HepG2 (cell line): Measurements from ENCODE around the gene SNF8. TPM values are rescaled to one million over a fixed set of nuclear protein-coding genes. Genes with fewer than 3 reads are reported as not detected.

Experiments
- ARNT2 ChIP-seq: sonication (generic); formaldehyde crosslinking; IDR thresholded peaks from 2 replicates; pipeline ENCODE4 v1.8.0; 2022; ENCODE audit warnings: mild to moderate bottlenecking, low read depth, missing genetic modification reagents, moderate library complexity
- CENPX ChIP-seq: sonication (generic); formaldehyde crosslinking; IDR thresholded peaks from 2 replicates; pipeline ENCODE4 v1.9.0; 2021; ENCODE audit warnings: mild to moderate bottlenecking, missing genetic modification reagents, moderate library complexity
- ELF3 ChIP-seq: IDR thresholded peaks from 2 replicates; pipeline ENCODE4 v1.6.1; 2016; ENCODE audit warnings: missing genetic modification reagents, missing compliant biosample characterization
- FOXA1 ChIP-seq, 2 experiments: fragments of 450-650 bp in 1 of 2; sonication (generic) in 1 of 2; formaldehyde crosslinking in 1 of 2; IDR thresholded peaks; 2 replicates each; pipeline versions ENCODE4 v1.4.0 to v1.6.1; 2016 to 2020; ENCODE audit warnings: missing genetic modification reagents in 1 of 2
- GATAD2A ChIP-seq: IDR thresholded peaks from 2 replicates; pipeline ENCODE4 v1.6.1; 2016
- KDM2A ChIP-seq: sonication (generic); formaldehyde crosslinking; IDR thresholded peaks from 2 replicates; pipeline ENCODE4 v1.4.0; 2020; ENCODE audit warnings: low read depth, missing genetic modification reagents, borderline replicate concordance
- MBNL3 ChIP-seq: fragments of 250-450 bp; sonication (Bioruptor Pico); conservative IDR thresholded peaks from 2 replicates; pipeline ENCODE4 v1.8.0; 2022; ENCODE audit warnings: mild to moderate bottlenecking, inconsistent platforms
- NCOA2 ChIP-seq: sonication (generic); formaldehyde crosslinking; IDR thresholded peaks from 2 replicates; pipeline ENCODE4 v1.8.0; 2022; ENCODE audit warnings: inconsistent platforms
- NRL ChIP-seq: sonication (generic); formaldehyde crosslinking; IDR thresholded peaks from 2 replicates; pipeline ENCODE4 v1.5.0; 2020; ENCODE audit warnings: missing genetic modification reagents, mild to moderate bottlenecking, moderate library complexity, borderline replicate concordance
- PATZ1 ChIP-seq: sonication (generic); formaldehyde crosslinking; IDR thresholded peaks from 2 replicates; pipeline ENCODE4 v1.4.0; 2020; ENCODE audit warnings: missing genetic modification reagents
- PPARG ChIP-seq: conservative IDR thresholded peaks from 2 replicates; pipeline ENCODE4 v1.6.1; 2016; ENCODE audit warnings: missing biosample characterization, missing genetic modification reagents
- SPEN ChIP-seq: sonication (generic); formaldehyde crosslinking; IDR thresholded peaks from 2 replicates; pipeline ENCODE4 v1.5.1; 2020; ENCODE audit warnings: low read depth, mild to moderate bottlenecking, missing genetic modification reagents
- TCF7 ChIP-seq: sonication (generic); IDR thresholded peaks from 2 replicates; pipeline ENCODE4 v1.6.1; 2016; ENCODE audit warnings: antibody characterized with exemption, low read depth
- ZBTB43 ChIP-seq: sonication (generic); formaldehyde crosslinking; conservative IDR thresholded peaks from 2 replicates; pipeline ENCODE4 v1.4.0; 2020; ENCODE audit warnings: missing genetic modification reagents
- ZFP36 ChIP-seq: fragments of 150-350 bp; IDR thresholded peaks from 2 replicates; pipeline ENCODE4 v1.6.1; 2018; ENCODE audit warnings: borderline replicate concordance, low read length, low read depth; ENCODE audit not compliant: partially characterized antibody
- ZFP36L1 ChIP-seq: sonication (generic); formaldehyde crosslinking; IDR thresholded peaks from 2 replicates; pipeline ENCODE4 v1.8.0; 2022; ENCODE audit warnings: mild to moderate bottlenecking, missing genetic modification reagents, moderate library complexity
- ZNF235 ChIP-seq: sonication (generic); formaldehyde crosslinking; IDR thresholded peaks from 2 replicates; pipeline ENCODE4 v1.8.1; 2023; ENCODE audit warnings: mild to moderate bottlenecking, missing genetic modification reagents, borderline replicate concordance
- ZNF552 ChIP-seq: sonication (generic); formaldehyde crosslinking; IDR thresholded peaks from 2 replicates; pipeline ENCODE4 v1.9.0; 2022; ENCODE audit warnings: missing genetic modification reagents, mild to moderate bottlenecking, borderline replicate concordance
- ZNF644 ChIP-seq: IDR thresholded peaks from 2 replicates; pipeline ENCODE4 v1.6.1; 2016; ENCODE audit warnings: low read depth
- ZNF713 ChIP-seq: sonication (generic); formaldehyde crosslinking; IDR thresholded peaks from 2 replicates; pipeline ENCODE4 v1.4.0; 2020; ENCODE audit warnings: mild to moderate bottlenecking, missing genetic modification reagents
- ZNF749 ChIP-seq: sonication (generic); formaldehyde crosslinking; IDR thresholded peaks from 2 replicates; pipeline ENCODE4 v1.8.0; 2022; ENCODE audit warnings: mild to moderate bottlenecking, missing genetic modification reagents, moderate library complexity, borderline replicate concordance
- polyA plus RNA-seq, 8 experiments: library from polyadenylated mRNA; depleted of rRNA in 3 of 8; stranded (reverse) in 7 of 8; unstranded in 1 of 8; fragments of >200 nt; fragmentation: Illumina TruSeq in 4 of 8; extraction: Trizol in 4 of 8; gene quantifications; 2 replicates each; pipeline versions ENCODE4 v1.2.1 to v1.2.3, GENCODE V29; 2011 to 2016; ENCODE audit warnings: low read depth in 4 of 8, missing spikeins in 1 of 8, mixed read lengths in 1 of 8; ENCODE audit not compliant: insufficient read depth in 1 of 8
- total RNA-seq, 5 experiments: library from RNA; depleted of rRNA; stranded (reverse); fragments of >200 nt; fragmentation: Illumina TruSeq; extraction: Trizol; gene quantifications; 2 replicates each; pipeline ENCODE4 v1.2.3, GENCODE V29; 2016; ENCODE audit warnings: low read depth in 1 of 5
- TF ChIP-seq, protein P1 (sequence below): IDR thresholded peaks from 2 replicates; pipeline ENCODE4 v1.6.1; 2018; ENCODE audit warnings: missing genetic modification reagents
- TF ChIP-seq, protein P2 (sequence below): sonication (generic); formaldehyde crosslinking; IDR thresholded peaks from 2 replicates; pipeline ENCODE4 v1.5.0; 2020; ENCODE audit warnings: mild to moderate bottlenecking, missing genetic modification reagents

The SNF8 gene
- total and polyA plus RNA-seq, 2 of the 13 experiments (the other 11 are each of a cell fraction or from before 2014, with no cell fraction given), result 114 to 153 TPM

- TF ChIP-seq PATZ1 (CRISPR knock-in tag), result peak; percentile 97
- TF ChIP-seq FOXA1 (IDR thresholded peaks at IDR 0.05), result no peak
- peak; percentile 86 for TF ChIP-seq FOXA1 (CRISPR knock-in tag; IDR thresholded peaks at IDR 0.05)
- TF ChIP-seq ZNF644 (CRISPR knock-in tag), result peak; percentile 89; the same call in 1 of the 2 replicates
- peak; percentile 96 for TF ChIP-seq TCF7
- TF ChIP-seq, protein P1, sequence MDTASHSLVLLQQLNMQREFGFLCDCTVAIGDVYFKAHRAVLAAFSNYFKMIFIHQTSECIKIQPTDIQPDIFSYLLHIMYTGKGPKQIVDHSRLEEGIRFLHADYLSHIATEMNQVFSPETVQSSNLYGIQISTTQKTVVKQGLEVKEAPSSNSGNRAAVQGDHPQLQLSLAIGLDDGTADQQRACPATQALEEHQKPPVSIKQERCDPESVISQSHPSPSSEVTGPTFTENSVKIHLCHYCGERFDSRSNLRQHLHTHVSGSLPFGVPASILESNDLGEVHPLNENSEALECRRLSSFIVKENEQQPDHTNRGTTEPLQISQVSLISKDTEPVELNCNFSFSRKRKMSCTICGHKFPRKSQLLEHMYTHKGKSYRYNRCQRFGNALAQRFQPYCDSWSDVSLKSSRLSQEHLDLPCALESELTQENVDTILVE (CRISPR knock-in tag), result 0 out of 2 replicates have a peak, but pooled peaks have one; percentile 40
- no peak for TF ChIP-seq ZFP36
- peak; percentile 64; the same call in 1 of the 2 replicates for TF ChIP-seq ARNT2
- TF ChIP-seq MBNL3 (CRISPR knock-in tag), result no peak
- peak; percentile 69; the same call in 1 of the 2 replicates for TF ChIP-seq ZNF749 (CRISPR knock-in tag)
- peak; percentile 77 for TF ChIP-seq NCOA2 (CRISPR knock-in tag)
- TF ChIP-seq NRL (CRISPR knock-in tag), result peak; percentile 28; the same call in 1 of the 2 replicates
- no peak for TF ChIP-seq CENPX (CRISPR knock-in tag)
- TF ChIP-seq SPEN (CRISPR knock-in tag), result peak; percentile 83
- 0 out of 2 replicates have a peak, but pooled peaks have one; percentile 77 for TF ChIP-seq ZFP36L1 (CRISPR knock-in tag)
- TF ChIP-seq, protein P2, sequence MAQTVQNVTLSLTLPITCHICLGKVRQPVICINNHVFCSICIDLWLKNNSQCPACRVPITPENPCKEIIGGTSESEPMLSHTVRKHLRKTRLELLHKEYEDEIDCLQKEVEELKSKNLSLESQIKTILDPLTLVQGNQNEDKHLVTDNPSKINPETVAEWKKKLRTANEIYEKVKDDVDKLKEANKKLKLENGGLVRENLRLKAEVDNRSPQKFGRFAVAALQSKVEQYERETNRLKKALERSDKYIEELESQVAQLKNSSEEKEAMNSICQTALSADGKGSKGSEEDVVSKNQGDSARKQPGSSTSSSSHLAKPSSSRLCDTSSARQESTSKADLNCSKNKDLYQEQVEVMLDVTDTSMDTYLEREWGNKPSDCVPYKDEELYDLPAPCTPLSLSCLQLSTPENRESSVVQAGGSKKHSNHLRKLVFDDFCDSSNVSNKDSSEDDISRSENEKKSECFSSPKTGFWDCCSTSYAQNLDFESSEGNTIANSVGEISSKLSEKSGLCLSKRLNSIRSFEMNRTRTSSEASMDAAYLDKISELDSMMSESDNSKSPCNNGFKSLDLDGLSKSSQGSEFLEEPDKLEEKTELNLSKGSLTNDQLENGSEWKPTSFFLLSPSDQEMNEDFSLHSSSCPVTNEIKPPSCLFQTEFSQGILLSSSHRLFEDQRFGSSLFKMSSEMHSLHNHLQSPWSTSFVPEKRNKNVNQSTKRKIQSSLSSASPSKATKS (CRISPR knock-in tag), result no peak
- TF ChIP-seq ZNF235, result no peak
- peak; percentile 83 for TF ChIP-seq ELF3 (CRISPR knock-in tag)
- peak; percentile 82; the same call in 1 of the 2 replicates for TF ChIP-seq ZBTB43 (CRISPR knock-in tag)
- TF ChIP-seq ZNF552 (CRISPR knock-in tag), result no peak
- TF ChIP-seq ZNF713 (CRISPR knock-in tag), result no peak
- TF ChIP-seq PPARG (CRISPR knock-in tag), result peak; percentile 28
- TF ChIP-seq GATAD2A, result peak; percentile 92
- TF ChIP-seq KDM2A (CRISPR knock-in tag), result peak; percentile 56; the same call in 1 of the 2 replicates
Measured at GRCh38 chr17:48970865-48971687, 26.4 kb upstream of the SNF8 start (continued).
